HG03571 (cell line): Measurements from ENCODE around the gene NEFH.
"Not testable (repeated sequence)": the region's sequence is repeated elsewhere in the genome, so short reads cannot be mapped to it uniquely, and the experiment has no call there.

ENCODE experiments used
- ATAC-seq: cut with Tn5 transposase; IDR thresholded peaks from one replicate; pipeline ENCODE4 v1.9.1; 2021; ENCODE audit not compliant: unreplicated experiment

Gene NEFH

GRCh38 chr22:29463629-29464028 lies 16.4 kb upstream of the NEFH start:
- ATAC-seq, result no peak

- no peak for ATAC-seq
Observed at GRCh38 chr22:29464581-29464980, 15.4 kb upstream of the NEFH start.

DNA sequence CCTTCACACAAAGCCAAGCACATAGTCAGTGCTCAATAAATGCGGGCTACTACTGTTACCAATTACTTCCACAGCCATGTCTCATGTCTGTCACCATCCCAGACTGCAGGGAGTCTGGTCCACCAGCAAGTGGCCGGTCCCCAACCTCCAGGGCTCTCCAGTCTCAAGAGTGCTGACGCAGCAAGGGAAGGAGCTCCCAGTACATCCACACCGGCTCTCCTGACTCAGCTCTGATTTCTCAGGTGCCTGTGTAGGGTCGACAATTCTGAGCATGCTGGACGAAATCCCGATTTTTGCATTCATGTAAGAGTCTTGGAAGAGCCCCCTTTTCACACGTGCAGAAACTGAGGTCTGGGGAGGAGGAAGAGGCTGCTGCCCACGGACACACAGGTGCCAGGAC lies 10.3 kb upstream of the NEFH start:
- no peak for ATAC-seq

GRCh38 chr22:29470159-29470855 lies 9.7 kb upstream of the NEFH start:
- ATAC-seq, result no peak

DNA sequence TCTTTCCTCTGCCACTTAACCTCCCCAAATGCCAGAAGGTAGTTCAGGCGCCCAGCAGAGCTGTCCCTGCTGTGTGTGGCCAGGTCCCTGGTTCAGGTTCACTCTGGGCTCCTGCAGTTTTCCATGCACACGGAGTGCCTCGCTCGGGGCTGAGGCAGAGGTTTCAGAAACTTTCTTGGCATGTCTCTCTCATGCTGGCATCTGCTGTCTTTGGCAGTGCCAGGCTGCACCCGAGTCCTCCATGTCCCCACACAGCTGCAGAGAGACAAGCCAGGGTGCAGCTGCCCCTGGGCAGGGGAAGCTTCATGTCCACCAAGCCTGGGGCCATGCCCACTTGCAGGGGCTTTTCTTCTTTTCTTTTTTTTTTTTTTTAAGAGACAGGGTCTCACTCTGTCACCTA lies 7.0 kb upstream of the NEFH start:
- no peak for ATAC-seq

DNA sequence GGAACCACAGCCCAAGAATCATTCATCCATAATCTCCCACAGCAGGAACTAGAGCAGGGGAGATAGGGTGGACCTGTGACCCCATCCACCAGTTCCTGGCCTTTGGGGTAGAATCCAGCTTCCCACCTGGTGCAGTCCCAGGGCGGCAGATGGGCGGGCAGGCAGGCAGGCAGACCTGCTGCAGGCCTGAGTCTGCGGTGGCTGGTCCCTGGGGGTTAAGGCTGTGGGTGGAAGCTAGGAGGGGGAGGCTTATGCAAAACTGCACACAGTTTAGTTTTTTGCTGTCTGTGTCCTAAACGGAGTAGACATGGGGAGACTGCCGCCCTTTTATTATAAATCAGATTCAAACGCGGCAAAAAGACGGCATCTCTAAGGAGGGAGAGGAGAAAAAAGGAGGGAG lies 4.5 kb upstream of the NEFH start:
- ATAC-seq, result no peak

DNA sequence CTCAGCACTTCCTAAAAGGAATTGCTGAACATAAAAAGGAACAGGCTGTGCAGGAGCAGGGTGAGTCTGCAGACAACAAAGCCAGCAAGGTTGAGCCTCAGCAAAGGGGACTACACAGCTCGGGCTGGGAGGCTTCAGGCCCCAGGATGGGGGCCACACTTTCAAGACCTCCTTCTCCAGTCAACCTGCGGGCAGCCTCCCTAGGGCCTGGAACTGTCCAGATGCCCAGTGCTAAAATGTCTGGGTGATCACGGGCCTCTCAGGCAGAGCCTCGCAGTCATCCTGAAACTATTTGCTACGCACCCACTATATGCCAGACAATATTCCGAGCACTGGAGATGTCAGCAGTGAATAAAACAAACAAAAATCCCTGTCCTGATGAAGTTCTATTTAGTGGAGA lies 3.9 kb upstream of the NEFH start:
- ATAC-seq, result no peak

DNA sequence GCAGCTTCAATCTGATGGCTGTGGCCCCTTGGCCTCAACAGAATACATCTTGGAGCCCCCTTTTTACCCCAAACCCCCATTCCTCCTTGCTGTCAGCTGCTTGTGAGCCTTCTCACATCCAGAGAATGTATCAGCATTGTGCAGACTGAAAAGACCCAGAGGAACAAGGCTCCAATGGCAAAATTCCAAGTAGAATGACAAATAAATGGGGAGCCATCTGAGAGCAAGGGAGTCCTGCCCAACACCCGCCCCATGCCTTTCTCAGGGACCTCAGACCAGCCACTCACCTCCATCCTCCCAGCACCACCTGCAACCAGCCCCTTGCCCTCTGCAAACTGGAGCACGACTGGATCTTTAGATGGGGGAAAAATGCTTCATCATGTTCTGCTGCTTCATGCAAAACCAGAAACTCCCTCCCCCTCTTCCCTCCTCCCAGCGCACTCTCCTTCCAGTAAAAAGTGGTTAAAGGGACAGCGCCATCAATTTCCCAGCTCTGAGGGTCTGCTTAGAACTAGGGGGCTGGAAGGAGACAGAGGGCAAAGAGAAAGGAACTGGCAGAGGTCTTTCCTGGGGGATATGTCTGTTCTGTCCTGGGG lies 2.2 kb upstream of the NEFH start:
- no peak for ATAC-seq

- no peak for ATAC-seq
Observed at GRCh38 chr22:29478326-29479276, 1.4 kb upstream of the NEFH start.

- ATAC-seq, result no peak
Observed at GRCh38 chr22:29480262-29480511, 169 bp downstream of the NEFH start.

DNA sequence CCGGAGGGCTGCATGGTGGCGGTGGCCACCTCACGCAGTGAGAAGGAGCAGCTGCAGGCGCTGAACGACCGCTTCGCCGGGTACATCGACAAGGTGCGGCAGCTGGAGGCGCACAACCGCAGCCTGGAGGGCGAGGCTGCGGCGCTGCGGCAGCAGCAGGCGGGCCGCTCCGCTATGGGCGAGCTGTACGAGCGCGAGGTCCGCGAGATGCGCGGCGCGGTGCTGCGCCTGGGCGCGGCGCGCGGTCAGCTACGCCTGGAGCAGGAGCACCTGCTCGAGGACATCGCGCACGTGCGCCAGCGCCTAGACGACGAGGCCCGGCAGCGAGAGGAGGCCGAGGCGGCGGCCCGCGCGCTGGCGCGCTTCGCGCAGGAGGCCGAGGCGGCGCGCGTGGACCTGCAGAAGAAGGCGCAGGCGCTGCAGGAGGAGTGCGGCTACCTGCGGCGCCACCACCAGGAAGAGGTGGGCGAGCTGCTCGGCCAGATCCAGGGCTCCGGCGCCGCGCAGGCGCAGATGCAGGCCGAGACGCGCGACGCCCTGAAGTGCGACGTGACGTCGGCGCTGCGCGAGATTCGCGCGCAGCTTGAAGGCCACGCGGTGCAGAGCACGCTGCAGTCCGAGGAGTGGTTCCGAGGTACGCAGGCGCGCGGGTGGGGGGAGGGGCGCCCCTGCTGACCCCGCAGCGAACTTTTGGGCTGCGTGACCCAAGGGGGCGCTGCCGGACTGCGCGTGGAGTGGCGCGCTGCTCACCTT lies 670 bp downstream of the NEFH start:
- no peak for ATAC-seq

- no peak for ATAC-seq
Observed at GRCh38 chr22:29481265-29482000, 1.4 kb downstream of the NEFH start.

GRCh38 chr22:29482253-29482652 lies 2.2 kb downstream of the NEFH start:
- ATAC-seq, result no peak

GRCh38 chr22:29482726-29483125 lies 2.7 kb downstream of the NEFH start:
- no peak for ATAC-seq

GRCh38 chr22:29483254-29483653 lies 3.2 kb downstream of the NEFH start:
- ATAC-seq, result no peak

DNA sequence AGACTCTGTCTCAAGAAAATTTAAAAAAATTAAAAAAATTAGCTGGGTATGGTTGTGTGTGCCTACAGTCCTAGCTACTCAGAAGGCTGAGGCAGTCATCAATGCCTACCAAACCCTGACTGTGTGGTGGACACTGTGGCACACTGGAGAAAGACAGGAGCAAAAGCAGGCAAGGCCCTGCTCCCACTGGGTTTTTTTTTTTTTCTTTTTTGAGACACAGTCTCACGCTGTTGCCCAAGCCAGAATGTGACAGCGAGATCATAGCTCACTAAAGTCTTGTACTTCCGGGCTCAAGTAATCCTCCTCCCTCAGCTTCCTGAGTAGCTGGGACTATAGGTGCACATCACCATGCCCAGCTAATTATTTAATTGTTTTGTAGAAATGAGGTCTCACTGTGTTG lies 4.6 kb downstream of the NEFH start:
- ATAC-seq, result no peak

- no peak for ATAC-seq
Observed at GRCh38 chr22:29485448-29485847, 5.4 kb downstream of the NEFH start.

DNA sequence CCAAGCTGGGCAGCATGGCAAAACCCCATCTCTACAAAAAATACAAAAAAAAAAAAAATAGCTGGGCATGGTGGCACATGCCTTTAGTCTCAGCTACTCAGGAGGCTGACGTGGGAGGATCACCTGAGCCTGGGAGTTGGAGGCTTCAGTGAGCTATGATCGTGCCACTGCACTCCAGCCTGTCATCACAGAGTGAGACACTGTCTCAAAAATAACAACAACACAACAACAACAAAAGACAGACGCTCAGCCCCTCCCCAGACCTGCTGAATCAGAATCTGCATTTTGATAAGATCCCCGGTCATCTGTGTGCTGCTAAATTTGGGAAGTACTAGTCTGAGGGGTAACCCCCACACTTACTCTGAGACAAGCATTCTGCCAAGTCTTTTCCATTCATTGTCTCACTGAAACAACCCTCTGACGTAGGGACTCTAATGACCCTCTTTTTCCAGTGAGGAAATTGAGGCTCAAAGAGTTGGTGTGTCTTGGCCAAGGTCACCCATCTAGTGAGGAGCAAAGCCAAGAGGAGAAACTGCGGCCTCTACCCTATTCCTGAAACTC lies 7.5 kb downstream of the NEFH start:
- no peak for ATAC-seq

DNA sequence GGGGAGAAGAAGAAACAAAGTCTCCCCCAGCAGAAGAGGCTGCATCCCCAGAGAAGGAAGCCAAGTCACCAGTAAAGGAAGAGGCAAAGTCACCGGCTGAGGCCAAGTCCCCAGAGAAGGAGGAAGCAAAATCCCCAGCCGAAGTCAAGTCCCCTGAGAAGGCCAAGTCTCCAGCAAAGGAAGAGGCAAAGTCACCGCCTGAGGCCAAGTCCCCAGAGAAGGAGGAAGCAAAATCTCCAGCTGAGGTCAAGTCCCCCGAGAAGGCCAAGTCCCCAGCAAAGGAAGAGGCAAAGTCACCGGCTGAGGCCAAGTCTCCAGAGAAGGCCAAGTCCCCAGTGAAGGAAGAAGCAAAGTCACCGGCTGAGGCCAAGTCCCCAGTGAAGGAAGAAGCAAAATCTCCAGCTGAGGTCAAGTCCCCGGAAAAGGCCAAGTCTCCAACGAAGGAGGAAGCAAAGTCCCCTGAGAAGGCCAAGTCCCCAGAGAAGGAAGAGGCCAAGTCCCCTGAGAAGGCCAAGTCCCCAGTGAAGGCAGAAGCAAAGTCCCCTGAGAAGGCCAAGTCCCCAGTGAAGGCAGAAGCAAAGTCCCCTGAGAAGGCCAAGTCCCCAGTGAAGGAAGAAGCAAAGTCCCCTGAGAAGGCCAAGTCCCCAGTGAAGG lies 9.2 kb downstream of the NEFH start:
- not testable (repeated sequence) for ATAC-seq

- ATAC-seq, result no peak
Observed at GRCh38 chr22:29491012-29491411, 11.0 kb downstream of the NEFH start.
